HUDEP-2 (cell line): ENCODE measurements around the gene SLC1A7.

ENCODE experiments used
- DNase-seq, 76 experiments: peaks; one replicate each; lab custom pipeline; 2025; ENCODE audit not compliant: unreplicated experiment in 76 of 76; lab: John Stamatoyannopoulos, UW

Gene SLC1A7

DNA sequence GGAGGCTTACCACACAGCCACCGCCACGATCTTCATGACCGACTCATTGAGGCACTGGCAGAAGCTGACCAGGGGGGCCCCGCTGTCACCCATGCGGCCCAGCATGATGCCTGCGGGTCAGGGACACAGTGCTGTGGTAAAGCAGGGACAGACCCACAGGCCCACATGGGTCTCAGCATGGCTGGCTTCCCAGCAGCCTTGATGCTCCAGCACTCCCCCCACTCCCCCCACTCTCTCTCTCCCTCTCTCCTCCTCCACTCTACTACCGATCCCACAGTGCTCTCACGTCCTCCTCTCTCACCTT lies 49.0 kb downstream of the SLC1A7 start:
- DNase-seq = no peak

DNA sequence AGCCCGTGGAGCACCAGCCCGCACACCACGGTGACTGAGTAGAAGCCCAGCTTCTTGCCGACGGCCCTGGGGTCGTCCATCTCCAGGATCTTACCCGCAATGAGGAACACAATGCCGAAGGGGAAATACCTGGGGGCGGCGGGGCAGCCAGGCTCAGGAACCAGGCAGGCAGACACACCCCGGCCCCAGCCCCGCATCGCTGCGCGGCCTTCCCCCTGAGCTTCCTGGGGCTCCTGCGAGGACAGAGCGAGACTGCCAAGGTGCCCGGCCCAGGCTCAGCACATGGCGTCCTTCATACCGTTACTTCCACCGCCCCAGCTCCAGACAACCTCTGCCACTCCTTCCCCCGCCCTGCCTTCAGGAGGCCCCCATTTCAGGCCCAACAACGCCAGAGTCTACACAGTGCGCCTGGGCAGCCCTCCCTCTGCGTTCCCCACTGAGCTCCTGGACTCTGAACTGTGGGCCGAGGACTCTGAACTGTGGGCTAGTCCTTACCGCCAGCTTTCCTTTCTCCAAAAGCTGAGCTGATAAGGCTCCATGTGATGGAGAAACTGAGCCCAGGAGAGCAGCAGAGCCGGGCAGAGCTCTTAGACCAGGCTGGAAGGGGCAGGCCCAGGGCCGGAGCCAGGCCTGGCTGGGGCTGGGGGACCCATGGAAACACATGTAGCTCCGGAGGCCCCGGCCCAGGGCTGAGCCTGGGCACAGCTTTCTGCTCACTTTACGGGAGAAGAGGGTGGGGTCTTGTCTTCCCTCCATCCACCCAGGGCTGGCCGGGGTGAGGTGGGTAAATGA lies 49.6 kb downstream of the SLC1A7 start:
- DNase-seq = no peak

DNA sequence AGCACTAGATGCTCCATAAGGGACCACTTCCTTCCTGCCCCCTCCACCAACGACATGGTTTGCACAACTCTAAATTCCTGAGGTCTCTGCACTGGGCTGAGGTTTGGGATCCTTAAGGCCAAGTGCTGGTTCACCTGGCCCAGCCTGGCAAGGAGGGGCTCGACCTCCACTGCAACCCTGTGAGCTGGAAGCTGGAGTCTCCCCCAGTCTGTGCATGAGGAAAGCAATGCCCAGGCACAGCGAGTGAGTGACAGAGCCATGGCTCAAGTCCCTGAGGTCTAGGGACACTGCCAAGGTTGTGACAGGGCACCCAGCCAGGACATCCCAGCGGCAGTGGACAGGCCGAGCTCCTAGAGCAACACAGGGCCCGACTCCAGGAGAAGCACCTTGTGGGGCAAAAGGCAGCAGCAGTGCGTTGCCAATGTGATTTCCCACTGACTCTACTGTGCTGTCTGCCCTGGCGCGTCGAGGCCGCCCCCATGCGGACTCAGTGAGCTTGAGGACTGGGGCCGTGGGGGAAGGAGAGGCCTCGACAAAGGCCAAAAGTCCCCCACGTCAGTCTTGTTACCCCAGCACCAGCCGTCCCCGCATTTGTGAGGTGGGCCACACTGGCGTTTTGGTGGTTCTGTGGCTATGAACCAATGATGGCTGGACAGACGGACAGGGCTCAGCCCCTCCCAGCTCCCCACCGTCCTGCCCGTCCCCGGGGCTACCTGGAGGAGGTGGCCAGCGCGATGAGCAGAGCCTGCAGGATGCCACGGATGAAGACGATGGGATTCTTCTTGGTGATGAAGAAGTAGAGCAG lies 50.4 kb downstream of the SLC1A7 start:
- DNase-seq = no peak

DNA sequence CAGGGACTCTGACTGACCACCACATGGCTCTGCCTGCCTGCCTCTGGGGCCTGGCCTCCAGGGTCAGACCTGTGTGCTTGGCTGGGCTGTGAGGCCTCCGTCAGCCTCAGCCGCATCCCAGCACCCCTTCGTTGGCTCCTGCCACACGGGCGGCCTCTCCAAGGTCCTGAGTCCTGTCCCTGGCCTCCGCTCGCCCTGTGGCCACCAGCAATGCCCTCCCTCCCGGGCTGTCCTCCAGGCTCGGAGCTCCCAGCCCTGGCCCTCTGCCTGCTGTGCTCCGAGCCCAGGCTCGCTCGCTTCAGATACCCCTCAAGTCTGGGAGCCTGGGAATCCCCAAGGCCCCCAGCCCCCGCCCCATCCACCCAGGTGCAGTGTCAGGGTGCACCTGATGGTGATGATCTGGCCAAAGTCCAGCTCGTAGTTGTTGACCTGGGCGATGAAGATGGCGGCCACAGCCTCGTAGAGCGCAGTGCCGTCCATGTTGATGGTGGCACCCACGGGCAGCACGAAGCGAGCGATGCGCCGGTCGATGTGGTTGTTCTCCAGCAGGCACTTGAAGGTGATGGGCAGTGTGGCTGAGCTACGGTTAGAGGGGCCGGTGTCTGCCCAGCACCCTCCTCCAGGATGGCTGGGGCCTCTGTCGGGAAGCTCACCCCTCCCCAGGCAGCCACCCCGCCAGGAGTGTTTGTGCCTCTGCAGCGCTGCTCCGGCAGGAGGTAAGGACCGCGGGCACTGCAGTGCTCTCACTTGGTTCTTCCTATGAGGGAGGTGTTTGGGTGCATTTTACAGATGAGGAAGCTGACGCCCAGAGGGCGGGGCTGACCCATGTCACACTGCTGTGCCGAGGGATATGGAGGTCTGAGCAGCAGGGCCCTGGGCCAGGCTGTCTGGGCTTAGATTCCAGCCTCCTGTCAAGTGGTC lies 52.0 kb downstream of the SLC1A7 start:
- no peak for DNase-seq

DNA sequence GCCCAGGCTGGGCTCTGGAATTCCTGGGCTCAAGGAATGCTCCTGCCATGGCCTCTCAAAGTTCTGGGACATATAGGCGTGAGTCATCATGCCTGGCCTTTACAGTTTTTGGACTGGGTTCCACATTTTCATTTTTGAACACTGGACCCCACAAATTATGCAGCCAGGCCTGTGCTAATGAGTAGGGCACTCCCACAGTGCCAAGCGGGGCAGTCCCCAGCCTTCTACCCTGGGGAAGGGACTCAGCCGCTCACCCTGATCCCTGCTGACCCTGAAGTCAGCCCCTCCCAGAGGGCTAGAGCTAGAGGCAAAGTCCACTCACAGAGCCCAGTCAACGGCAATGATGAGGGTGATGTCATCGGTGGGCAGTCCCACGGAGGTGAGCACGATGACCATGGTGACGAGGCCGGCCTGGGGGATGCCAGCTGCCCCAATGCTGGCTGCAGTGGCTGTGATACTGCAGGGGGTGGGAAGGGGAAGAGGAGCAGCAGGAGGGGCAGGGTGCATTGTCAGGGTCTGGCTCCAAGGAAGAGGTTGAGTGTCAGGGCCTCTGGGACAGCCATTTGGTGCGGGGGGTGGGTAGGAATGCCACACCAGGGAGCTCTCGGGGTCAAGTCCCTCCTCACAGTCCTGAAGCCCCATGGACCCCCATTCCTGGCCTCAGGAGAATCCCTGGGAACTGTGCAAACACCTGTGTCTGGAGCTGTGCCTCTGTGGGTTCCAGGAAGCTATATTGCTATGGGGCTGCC lies 52.8 kb downstream of the SLC1A7 start:
- DNase-seq = no peak

DNA sequence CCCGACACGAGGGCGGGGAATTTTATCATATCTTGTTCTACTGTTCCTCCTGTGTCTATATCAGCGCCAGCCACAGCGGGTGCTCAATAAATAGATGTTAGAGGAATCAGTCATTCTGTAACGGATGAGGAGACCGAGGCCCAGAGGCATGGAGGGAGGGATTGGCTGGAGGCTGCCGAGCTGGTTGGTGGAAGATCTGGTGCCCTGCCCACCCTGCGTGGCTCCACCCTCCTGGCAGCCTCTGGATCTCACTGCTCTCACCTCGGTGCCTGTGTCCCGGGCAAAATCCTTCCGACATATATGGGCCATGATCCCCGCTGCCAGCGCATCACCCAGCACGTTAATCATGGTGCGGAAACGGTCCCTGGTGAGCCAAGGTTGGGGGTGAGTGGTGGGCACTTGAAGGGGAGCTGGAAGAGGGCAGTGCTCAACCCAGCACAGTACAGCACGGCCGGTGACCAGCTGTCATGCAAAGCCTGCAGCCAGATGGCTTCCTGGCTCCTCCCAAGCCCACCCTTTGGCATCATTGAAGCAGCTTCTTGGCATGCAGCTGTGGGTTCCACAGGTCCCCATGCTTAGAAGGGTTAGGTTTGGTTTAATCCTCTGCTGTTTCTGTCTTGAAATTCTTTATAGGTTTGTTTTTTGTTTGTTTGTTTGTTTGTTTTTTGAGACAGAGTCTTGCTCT lies 53.7 kb downstream of the SLC1A7 start:
- DNase-seq = peak in 1 of 76 experiments; percentile 9

DNA sequence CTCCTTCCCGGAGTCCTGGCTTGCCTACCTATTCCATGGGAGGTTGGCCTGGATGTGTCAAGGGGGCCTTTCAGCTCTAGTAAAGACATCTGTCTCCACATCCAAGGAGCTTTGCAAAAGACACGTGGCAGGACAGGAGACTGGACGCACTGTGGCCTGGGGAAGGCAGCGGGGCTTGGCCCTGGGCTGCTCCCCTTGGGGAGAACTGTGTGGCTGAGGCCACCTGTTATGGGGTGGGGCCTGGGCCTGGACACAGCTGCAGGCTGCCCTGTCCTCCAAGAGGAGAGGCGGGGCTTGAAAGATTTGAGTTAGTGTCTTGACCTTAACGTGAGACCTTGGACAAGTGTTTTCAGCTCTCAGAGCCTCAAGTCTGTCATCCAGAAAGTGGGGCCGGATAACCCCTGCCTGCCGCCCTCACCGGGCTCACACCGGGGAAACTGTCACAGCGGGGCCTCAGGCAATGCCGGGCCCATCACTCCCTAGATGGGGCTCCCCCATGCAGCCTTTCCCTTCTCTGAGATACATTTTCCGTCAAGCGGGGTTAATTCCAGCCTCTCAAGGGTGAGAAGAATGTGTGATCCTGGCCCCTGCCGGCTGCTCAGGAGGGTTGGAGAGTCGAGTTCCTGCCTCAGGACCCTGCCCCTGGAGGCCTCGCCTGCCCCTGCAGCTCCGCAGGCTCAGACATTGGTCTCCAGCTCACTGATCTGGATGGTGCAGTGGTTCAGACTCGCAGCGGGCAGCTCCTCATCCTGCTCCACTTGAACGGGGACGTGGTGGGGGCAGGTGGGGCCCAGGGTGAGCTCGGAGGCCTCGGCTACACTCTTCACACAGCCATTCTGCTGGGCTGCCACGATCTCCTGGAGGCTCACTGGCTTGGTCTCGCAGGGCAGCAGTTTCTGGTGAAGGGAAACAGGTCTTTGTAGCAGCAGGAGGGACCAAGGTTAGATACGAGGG lies 54.8 kb downstream of the SLC1A7 start:
- no peak for DNase-seq

DNA sequence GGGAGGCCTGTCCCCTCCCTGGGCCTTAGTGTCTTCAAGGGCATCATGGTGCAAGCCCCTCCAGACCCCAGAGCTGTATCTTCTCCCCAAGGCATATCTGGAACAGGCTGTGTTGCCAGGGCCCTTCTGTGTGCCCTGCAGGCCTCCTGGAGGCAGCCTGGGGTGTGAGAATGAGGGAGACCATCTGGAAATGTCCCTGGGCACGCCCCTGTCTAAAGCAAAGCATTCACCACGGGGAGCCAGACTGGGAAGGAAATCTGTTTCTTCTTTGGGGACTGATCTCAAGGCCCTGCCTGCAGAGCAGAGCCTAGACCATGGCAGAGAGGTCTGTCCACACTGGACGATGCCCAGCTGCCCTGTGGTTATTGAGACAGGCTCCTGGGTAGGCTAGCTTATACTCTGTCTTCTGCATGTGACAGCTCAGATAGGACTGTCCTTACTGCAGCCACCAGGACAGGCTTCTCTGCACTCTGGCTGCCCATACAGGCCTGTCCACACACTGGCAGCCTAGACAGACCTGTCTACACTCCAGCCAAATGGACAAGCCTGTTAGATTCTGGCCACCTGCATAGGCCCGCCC lies 55.9 kb downstream of the SLC1A7 start:
- no peak for DNase-seq

DNA sequence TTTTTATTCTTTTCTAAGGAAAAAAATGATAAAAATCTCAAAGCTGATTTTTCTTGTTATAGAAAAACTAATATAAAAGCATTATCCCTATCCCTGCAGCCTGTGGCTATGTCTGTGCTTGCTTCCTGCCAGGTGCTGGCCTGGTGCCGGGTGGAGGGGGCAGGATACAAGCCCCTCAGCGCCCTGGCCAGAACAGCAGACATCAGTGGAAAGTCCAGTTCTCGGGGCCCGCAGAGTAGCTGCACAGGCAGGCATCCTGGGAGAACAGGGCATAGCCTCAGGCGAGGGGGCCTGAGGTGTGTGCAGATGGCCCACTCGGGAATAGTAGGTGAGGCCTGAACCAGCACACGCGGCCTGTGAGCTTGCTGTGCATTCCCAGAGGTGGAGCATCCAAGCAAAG lies 57.0 kb downstream of the SLC1A7 start:
- DNase-seq = no peak

DNA sequence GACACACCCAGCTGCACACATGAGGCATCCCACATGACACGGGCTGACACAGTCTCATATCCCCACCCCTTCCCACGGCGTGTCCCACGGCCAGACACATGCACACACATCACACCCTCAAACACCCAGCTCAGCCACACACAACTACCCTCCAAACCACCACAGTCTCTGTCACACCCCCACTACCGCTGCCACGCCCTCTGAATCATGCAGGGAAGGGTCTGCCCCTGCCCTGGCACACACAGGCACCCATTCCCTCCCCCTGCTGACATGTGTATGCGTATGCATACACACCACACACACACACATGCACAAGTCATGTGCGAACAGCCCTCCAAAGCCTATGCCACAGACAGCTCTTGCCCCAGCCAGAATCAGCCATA lies 57.9 kb downstream of the SLC1A7 start:
- DNase-seq = peak in 1 of 76 experiments; percentile 8

DNA sequence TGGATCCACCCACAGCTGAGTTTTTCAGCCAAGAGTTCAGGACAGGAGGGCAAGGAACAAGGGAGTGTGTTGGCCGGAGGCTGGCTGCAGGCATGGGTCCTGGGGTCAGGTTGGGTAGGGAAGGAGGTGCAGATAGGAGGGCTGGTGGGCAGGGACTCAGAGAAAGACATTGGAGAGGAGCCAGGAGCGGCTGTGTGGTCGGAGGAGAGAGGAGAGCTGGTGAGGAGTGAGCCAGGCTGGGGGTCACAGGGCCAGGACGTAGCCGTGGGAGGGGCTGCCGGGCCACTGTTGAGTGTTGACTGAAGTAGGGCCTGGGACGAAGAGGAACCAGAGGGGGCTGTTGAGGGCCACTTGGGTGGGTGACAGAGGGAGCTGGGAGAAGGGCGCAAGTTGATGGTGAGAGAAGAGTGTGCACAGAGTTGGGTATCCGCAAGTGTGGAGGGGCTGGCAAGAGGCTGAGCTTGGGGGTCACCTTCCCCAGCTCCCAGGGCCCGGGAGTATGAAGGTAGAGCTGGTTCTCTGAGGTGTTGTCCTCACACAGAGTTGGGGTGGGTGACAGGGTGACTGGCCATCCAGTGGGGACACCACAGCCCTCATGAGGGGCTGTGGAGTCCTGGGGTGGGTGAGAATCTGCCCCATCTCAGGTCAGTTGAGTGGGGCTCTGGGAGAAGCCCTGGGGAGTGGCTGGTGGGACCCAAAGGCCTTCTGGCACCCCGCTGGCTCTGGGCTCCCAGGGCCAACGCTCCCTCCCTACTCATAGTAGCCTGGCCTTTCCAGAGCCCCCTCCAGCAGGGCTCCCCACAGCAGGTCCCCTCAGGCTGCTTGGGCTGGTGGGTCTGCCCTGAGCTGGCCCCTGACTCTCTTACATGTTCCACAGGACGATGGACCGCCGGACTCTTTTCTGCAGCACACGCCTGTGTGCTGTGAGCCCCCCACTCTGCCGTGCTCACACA lies 58.5 kb downstream of the SLC1A7 start:
- no peak for DNase-seq

DNA sequence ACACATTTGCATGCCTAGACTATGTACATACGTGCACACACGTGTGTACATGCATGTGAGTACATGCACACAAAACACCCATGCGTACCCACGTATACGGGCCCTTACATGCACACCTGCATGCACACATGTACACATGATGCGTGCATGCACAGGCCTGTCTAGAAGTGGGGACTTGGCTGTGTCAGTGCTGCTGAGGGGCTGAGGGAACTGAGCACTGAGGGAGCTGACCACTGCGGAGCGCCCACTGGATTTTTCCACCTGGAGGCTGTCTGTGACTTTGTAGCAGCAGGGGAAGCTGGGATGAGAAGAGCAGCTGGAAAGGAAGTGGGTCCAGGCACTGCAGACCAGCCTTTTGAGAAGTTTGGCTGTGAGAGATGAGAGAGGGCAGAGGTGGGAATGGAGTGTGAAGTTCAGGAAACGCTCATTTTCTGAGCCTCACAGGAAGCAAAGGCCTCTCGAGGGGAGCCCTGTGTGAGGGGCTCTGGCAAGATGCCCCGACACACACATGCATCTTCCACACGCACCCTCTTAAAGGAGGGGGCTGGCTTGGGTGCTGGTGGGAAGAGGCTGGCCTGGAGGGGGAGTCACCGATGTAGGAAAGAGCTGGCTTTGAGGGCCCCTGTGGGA lies 59.5 kb downstream of the SLC1A7 start:
- no peak for DNase-seq

DNA sequence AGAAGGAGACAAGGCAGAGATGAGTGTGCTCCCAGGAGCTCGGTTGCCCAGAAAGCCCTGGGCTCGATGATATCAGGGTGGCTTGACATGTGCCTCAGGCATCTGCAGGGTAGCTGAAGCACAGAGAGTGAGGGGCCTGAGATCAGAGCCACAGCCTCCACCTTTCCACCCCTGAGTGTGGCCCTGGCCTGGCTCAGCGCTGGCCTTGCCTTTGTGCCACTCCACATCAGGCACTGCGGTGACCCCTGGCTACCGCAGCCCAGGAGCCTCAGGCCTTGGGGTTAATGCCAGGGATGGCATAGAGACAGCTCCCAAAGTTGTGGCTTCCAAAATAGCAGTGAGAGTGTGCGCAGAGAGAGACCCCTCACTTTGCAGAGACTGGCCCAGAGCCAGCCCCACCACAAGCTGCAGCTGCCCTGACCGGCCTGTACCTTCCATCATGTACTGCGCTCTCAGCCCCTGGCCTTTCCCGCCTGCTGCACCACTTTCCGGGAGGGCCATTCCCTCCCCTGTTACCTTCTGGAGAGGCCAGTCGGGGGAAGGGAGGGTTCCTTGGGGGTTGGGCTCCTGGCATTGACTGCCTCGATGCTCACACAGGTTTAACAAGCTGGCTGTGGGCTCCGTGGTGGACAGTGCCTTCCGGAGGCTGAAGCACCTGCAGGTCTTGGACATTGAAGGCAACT lies 60.9 kb downstream of the SLC1A7 start:
- DNase-seq = no peak

DNA sequence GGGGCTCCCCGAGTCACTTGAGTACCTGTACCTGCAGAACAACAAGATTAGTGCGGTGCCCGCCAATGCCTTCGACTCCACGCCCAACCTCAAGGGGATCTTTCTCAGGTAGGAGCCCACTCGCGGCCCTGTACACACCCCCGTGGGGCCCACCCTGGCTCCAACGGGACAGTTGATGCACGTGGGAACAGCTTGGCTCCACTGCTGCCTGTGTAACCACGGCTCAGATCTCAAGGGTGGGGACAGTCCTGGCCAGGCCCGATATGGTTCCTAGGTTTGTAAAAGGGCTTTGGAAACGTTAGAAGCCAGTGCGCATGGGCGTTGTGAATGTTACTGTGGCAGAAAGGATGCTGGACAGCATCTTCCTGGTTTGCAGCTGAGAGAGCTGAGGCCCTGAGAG lies 61.7 kb downstream of the SLC1A7 start:
- DNase-seq = peak in 9 of 76 experiments; percentile 4 to 67 (median 39)

DNA sequence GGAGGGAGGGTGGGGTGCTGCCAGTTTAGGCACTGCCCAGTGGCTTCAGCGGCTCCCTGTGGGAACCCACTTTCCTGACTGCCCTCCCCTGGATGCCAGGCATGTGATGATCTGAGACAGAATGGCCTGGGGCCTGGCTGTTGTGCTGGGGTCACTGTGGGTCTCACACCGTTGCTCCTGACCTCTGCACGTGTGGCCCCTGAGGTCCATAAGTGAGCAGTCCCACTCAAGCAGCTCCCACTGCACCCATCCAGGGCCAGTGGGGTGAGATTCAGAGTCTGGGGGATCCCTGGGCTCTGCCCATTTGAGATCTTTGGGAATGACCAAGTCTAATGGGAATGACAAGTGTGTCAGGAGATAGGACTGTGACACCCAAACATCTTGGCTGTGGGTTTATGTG lies 62.4 kb downstream of the SLC1A7 start:
- no peak for DNase-seq

DNA sequence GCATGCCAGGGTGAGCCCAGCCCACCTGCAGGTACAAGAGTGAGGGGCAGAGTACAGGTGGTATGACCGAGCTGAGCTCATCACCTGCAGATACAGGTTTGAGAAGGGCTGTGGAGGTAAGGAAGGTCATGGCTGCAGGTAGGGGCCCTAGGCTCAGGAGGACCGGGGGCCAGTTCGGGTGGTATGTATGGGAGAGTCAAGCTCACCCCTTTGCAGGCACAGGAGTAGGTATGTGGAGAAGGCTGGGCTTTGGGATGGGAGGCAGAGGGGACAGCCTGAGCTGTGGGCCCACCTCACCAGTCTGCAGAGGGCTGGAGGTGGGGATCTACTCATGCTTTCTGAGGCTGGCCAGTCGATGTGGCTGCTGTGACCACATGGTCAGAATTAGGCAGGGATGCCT lies 63.2 kb downstream of the SLC1A7 start:
- no peak for DNase-seq
